Fibroblast of peridontal ligament (primary cell): ENCODE results near the gene EYS.
A peak's percentile ranks its signal among the peaks of the same experiment; 100 is the strongest.

ENCODE experiments used
- DNase-seq: peaks from one replicate; pipeline ENCODE4 v3.0.0-alpha.2; 2010; ENCODE audit errors: extremely low read depth

EYS gene

DNA sequence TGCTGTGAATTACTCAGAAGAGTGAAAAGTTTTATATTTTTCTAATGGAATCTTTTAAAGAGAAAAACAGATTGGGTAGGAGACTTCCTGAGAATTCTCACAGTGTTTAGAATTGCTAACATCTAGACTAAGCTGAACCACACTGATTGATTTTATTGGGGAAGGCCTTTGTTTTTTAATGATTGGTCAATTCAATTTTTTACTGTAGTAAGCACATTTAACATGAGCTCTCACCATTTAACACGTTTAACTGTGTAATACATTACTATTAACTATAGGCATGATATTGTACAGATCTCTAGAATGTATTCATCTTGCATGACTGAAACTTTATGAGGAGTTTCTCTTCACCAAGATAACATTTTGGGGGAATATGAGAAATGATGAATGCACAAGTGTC lies 1084.1 kb downstream of the EYS start:
- DNase-seq, result no peak

- no peak for DNase-seq
Measured at GRCh38 chr6:64602993-64603392, 1104.0 kb downstream of the EYS start.

DNA sequence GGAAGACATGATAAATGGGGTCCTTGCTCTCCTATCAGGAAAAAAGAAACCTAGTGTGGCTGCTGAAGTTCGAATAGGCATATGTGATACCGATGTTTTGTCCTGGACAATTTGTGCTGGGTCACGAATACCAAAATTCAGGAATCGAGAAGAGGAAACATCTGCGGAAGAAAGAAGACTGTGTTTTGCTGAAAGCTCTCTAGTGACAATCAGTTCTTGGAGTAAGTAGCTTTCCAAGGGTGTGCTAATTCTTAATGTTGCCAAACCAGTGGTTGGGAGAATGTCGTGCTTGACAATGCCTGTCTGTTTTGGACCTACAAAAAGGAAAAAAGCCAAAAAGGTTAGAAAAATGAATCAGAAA lies 1115.4 kb downstream of the EYS start:
- DNase-seq, result no peak

DNA sequence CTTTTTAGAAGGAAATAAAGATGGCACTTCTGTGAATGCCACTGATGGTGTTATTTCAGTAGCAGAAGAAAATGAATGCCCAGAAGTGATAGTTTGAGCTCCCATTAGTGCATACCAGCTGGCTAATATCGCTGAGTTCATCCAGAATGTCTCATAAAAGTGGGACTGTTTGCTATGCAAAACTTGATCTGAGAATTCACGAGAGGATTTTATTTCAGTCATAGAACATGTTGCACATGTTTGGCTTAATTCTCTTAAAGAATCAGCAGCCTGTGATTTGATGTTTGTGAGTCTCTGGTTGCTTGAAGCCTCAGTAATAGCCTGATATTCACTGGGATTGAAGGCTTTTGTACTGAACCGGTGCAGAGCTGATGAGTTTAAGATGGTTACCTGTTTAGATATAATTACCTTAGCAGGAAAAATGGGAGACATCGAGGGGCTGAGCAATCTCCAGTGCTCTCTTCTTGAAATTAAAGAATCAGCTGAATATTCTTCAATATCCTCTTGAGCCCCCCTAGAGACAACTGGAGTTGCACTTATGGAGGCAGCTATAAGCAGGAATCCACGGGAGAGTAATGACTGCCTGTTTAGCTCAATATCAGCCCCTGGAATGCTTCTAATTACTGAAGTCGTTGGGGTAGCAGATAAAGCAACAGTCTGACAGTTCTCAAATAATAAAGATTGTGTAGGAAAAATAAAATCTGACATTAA lies 1115.9 kb downstream of the EYS start:
- DNase-seq, result no peak

- DNase-seq, result no peak
Measured at GRCh38 chr6:64589961-64590360, 1117.1 kb downstream of the EYS start.

GRCh38 chr6:64580346-64580745 lies 1126.7 kb downstream of the EYS start:
- DNase-seq, result no peak

DNA sequence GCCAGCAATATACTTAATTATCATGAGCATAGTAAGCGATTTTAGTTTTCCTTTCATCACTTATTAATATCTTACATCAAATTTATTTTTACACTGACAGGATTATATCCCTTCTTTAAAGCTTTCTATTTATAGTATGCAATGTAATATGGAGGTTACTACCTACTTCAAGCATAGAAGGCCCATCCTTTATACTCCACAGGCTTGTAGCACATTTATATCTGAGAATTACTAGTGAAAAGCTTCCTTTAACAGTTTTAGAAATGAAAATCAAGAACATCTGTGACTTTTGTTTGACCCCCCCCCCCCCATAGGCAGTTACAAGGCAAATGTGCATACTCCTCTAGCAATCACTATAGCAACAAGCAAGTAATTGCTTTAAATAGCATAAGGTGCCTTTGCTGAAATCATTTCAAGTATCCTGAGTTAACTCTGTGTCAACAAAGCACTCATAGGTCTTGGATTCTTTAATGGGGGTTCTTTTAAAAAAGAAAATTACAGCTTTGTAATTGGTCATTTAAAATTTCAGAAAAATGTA lies 1153.7 kb downstream of the EYS start:
- DNase-seq, result no peak

DNA sequence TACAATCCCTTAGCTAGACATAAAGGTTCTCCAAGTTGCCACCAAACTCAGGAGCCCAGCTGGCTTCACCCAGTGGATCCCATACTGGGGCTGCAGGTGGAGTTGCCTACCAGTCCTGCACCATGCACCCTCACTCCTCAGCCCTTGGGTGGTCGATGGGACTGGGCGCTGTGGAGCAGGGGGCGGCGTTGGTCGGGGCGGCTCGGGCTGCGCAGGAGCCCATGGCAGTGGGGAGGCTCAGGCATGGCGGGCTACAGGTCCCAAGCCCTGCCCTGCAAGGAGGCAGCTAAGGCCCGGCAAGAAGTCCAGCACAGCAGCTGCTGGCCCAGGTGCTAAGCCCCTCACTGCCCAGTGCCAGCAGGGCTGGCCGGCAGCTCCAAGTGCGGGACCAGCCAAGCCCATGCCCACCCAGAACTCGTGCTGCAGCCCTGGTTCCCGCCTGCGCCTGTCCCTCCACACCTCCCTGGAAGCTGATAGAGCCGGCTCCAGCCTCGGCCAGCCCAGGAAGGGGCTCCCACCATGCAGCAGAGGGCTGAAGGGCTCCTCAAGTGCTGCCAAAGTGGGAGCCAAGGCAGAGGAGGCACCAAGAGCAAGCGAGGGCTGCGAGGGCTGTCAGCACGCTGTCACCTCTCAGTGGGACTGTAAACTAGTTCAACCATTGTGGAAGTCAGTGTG lies 1159.3 kb downstream of the EYS start:
- DNase-seq, result no peak

GRCh38 chr6:64539917-64540316 lies 1167.1 kb downstream of the EYS start:
- DNase-seq, result no peak

DNA sequence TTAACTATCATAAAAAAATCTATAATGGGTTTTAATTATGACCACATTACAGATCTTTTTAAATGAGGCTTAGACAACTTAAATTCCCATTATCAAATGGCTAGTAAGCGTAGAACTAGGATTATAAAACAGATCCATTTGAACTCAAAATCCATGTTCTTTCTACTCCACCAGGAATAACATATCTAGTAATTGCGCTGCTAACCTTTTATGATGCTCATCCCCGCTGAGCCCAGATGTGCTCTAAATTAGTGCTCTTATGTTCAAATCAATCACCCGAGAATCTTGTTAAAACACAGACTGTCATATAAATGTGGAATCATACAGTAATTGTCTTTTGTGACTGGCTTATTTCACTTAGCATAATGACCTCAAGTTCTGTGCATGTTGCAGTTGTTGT lies 1168.3 kb downstream of the EYS start:
- no peak for DNase-seq

GRCh38 chr6:64527899-64528298 lies 1179.1 kb downstream of the EYS start:
- no peak for DNase-seq

- no peak for DNase-seq
Measured at GRCh38 chr6:64522859-64523258, 1184.2 kb downstream of the EYS start.

DNA sequence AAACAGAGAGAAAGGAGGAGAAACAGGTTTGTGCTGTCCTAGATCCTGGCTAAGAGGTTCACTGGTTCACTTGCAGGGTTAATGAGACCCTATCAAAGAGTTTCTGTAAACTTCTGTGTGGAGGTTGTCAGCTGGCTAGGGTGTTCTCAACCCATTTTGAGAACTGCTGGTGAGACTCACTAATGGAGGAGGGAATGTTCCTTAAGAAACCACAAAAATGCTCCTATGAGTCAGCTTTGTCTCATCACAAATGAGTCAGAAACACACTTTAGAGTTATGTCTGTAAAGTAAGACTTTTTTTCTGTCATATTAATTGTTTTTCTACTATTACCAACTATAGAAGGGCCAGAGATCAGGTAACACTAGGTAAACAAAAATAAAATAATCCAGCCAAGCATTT lies 1187.0 kb downstream of the EYS start:
- peak; percentile 39 for DNase-seq

DNA sequence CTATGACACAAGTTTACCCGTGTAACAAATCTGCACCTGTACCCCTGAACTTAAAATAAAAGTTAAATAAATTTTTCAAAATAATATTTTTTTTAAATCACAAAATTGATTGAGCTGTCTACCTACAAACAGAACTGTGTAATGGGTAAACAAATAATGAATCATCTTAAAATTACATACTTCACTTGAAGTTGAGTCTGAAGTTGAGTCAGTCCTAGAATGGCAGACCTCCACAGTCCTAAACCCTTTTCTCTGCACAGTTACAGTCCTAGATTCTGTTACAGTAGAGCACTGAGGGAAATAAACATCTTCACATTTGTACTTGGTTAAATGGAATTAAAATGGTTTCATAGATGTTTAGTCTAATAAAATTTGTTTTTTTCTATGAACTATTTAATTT lies 1190.6 kb downstream of the EYS start:
- DNase-seq, result no peak

DNA sequence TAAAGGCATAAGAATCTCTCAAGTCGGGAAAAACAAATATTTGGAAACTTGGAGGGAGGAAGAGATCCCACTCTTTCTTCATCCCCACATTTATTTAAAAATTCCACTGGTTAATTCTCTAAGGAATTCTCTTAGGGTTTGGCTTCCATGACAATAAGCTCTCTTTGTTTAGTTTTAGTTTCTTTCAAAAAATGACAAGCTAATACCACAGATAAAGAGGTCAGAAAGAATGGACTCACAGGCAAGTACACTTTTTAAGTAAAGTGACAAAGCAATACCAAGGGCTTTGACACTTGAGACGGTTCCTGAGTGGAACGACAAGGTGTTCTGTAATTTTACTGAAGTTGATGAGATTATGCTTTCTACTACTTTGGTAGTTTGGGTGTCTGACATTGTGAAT lies 1199.4 kb downstream of the EYS start:
- no peak for DNase-seq

DNA sequence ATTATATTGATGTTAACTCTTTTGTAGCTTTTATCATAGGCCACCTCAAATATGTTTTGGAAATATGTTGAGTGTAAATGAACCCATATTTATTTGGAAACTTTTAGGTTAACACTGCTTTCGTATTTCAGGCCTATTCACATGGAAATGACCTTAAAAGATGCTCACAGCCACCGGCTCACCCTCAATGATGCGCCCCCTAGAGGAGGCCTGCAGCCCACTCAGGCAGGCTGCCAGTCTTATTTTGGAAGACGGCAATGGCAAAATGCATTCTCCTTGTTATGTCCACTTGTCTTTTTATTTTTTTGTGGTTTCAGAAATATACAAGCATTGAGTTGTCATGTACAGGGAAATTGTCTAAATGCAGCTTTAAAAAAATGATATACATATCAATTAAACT lies 1201.7 kb downstream of the EYS start:
- no peak for DNase-seq

- DNase-seq, result no peak
Measured at GRCh38 chr6:64504503-64504902, 1202.5 kb downstream of the EYS start.

- no peak for DNase-seq
Measured at GRCh38 chr6:64502801-64503200, 1204.2 kb downstream of the EYS start.

DNA sequence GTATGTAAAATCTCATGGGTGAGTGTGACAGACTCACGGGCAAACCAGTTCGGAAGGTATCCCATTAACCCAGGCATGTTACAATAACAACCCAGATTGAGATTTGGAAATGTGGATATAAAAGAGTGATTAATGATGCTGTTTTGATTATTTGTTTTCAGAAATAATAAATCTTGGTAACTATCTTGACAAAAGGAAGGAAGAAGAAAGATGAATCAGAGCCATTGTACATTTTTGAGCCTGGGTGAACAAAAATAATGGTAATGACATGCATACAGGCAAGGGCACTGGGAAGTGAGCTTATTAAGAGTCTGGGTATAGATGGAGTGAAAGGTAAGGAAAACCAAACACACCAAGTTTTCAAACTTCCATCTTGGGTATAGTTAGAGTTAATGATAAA lies 1209.4 kb downstream of the EYS start:
- DNase-seq, result no peak

- no peak for DNase-seq
Measured at GRCh38 chr6:64489763-64490162, 1217.3 kb downstream of the EYS start.

- DNase-seq, result no peak
Measured at GRCh38 chr6:64486578-64487351, 1220.3 kb downstream of the EYS start.

GRCh38 chr6:64483956-64484499 lies 1223.0 kb downstream of the EYS start:
- no peak for DNase-seq
